ENCODE data around the gene ITPK1. TPM values are rescaled to one million over a fixed set of nuclear protein-coding genes. Genes with fewer than 3 reads are reported as not detected.

ITPK1 gene
- total RNA-seq, 1 donor from 2014 or later, result 32.8 TPM

DNA sequence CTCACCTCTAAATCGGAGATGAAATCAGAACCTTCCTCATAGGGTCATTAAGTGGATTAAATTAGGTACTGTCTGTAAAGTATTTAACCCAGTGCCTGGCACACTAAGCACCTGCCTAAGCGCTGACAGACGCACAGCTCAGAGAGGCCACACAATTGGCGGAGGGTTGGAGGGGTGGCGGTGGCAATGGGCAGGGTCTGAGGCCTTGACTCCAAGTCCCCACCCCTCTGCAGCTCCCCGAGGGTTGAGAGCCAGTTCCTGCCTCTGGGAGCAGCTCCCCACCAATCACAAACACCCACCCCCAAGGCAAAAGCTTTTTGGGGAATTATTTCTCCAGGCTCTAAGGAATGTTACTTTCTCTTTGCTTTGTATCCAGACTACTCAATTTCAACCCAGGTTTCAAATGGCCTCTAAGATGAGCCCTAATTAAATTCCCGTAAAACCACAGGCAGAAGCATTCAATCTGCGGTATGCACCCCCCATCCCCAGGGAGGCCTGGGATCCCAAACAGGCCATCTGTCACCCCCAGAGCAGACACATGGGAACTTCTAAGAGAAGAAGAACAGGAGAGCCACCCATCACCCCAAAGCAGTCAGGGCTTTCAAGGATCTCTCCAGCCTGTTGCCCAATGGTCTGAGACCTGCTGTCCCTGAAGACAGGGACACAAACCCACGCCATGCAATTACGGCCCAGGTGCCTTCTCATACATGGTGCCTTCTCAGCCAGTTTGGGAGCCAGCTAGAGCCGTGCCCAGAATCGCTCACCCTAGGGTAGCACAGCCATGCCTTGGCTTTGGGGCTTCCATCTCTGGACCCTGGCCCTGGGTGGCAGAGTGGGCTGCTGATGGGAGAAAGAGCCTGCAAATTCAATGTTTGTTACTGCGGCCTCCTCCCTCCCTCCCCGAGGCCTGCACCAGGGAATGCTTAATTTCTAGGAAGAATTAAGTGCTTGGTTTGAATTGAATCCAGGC, 126.7 kb downstream of the ITPK1 start:
- Mint-ChIP-seq H3K27me3 (ENCODE audit: unreplicated experiment) (no peaks in the 10 kb centered on the region), H3K9me3 (ENCODE audit: unreplicated experiment) (no peaks in the 10 kb centered on the region), H3K4me1 (ENCODE audit: unreplicated experiment) (peaks cover 33% of the 10 kb centered on the region), H3K4me3 (ENCODE audit: unreplicated experiment) (no peak overlapping the region), H3K36me3 (ENCODE audit: unreplicated experiment) (peaks cover 7% of the 10 kb centered on the region), H3K27ac (ENCODE audit: unreplicated experiment) (no peak overlapping the region)
- DNase-seq (ENCODE audit: extremely low spot score, unreplicated experiment), result no peak
- TF ChIP-seq, protein P1, sequence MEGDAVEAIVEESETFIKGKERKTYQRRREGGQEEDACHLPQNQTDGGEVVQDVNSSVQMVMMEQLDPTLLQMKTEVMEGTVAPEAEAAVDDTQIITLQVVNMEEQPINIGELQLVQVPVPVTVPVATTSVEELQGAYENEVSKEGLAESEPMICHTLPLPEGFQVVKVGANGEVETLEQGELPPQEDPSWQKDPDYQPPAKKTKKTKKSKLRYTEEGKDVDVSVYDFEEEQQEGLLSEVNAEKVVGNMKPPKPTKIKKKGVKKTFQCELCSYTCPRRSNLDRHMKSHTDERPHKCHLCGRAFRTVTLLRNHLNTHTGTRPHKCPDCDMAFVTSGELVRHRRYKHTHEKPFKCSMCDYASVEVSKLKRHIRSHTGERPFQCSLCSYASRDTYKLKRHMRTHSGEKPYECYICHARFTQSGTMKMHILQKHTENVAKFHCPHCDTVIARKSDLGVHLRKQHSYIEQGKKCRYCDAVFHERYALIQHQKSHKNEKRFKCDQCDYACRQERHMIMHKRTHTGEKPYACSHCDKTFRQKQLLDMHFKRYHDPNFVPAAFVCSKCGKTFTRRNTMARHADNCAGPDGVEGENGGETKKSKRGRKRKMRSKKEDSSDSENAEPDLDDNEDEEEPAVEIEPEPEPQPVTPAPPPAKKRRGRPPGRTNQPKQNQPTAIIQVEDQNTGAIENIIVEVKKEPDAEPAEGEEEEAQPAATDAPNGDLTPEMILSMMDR (IDR thresholded peaks at IDR 0.05), result no peak

DNA sequence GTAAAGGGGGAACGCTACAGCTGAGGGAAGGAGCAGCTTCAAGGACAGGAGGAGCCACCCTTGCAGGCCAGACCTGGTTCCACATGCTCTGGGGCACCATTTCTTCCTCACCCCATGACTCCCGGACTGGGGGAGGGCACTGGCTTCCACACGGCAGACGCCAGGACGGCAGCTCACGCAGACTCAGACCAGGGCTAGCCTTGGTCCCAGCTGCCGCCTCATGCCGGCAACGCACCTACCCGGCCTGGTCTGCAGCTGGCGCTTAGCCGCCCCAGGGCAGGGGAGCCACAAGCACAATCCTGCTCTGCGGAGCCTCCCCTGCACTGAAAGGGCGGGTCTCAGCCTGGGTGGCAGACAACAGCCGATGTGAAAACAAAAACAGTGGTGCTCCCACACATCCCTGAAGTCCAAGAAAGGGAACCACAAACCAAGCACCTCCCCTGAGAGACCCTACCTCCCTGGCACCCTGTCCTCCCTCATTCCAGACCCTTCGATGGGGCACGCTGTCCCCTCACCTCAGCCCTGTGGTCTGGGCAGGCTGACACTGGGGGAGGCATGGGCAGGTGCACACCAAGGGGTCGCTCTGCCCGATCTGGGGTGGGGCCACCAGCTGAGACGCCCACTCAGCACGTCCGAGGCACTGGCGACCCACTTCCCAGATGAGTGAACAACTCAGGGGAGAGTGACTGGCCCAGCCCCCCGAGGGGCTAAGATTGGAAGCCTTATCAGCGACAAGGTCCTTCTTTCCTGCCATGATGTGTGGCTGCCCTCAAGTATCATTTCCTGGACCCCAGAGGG, 127.8 kb downstream of the ITPK1 start:
- TF ChIP-seq, protein P1 (IDR thresholded peaks at IDR 0.05), result no peak
- Mint-ChIP-seq H3K9me3 (ENCODE audit: unreplicated experiment) (no peaks in the 10 kb centered on the region), H3K4me3 (ENCODE audit: unreplicated experiment) (no peak overlapping the region), H3K4me1 (ENCODE audit: unreplicated experiment) (peaks cover 33% of the 10 kb centered on the region), H3K36me3 (ENCODE audit: unreplicated experiment) (peaks cover 7% of the 10 kb centered on the region), H3K27me3 (ENCODE audit: unreplicated experiment) (no peaks in the 10 kb centered on the region), H3K27ac (ENCODE audit: unreplicated experiment) (no peak overlapping the region)
- DNase-seq (ENCODE audit: extremely low spot score, unreplicated experiment), result no peak

DNA sequence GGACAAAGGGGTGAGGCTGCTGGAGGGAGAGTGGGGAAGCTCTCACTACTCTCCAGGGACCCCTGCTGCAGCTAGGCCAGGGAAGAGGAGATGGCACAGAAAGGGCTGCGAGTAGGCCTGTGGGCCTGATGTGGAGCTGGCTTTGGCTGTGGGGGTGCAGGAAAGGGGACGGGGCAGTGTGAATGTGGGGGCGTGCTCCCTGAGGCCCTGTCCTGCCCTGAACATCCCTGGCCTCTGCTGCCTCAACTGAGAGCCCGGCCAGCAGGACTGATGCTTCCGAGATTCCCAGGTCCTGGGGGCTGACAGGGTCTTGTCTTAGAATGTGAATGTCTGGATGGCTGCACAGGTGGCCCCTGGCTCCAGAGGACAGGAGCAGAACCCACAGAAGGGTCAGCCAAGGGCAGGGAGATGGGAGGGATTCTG, 128.6 kb downstream of the ITPK1 start:
- TF ChIP-seq, protein P1 (IDR thresholded peaks at IDR 0.05), result no peak
- Mint-ChIP-seq H3K27me3 (ENCODE audit: unreplicated experiment) (no peaks in the 10 kb centered on the region), H3K9me3 (ENCODE audit: unreplicated experiment) (no peaks in the 10 kb centered on the region), H3K4me1 (ENCODE audit: unreplicated experiment) (peaks cover 33% of the 10 kb centered on the region), H3K27ac (ENCODE audit: unreplicated experiment) (no peak overlapping the region), H3K36me3 (ENCODE audit: unreplicated experiment) (peaks cover 7% of the 10 kb centered on the region), H3K4me3 (ENCODE audit: unreplicated experiment) (no peak overlapping the region)
- no peak for DNase-seq (ENCODE audit: extremely low spot score, unreplicated experiment)

DNA sequence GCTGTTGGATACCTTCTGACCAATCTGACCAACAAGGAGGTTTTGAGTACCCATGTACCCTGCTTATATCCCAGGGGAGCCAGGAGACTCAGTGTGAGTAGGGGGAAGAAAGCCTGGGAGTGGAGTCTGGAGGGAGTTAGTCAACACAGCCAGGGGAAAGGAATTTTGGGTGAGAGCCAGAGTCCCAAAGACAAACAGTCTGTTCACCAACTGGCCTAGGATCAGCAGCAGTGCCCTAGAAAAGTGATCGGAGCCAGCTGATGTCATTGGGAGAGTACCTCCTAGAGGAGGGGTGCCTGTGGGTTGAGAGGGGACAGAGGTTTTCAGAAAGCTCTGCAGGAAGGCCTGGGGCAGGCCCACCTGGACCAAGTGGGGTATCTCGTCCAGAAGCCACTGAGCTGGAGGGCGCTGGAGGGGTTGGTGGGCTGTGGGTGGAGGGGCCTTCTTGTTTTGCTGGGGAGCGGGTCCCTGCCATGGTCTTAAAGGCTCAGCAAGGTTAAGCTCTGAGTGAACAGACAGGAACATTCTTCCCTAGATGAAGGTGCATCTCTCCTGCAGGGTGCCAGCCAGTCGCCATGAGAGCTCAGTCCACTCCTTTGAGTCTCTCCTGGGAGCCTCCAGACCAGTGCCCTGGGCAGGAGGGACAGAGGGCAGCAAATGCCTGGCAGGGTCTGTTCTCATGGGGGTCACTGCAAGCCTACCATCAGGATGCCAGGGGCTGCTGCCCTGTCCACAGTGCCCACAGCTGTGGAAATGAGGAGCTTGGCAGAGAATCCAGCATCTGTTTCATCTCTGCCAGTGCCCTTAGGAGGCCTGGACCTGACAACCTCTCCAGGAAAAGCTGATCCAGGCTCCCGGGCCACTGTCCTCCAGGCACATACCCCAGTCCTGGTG, 129.2 kb downstream of the ITPK1 start:
- no peak overlapping the region for H3K4me3 Mint-ChIP-seq (ENCODE audit: unreplicated experiment)
- DNase-seq (ENCODE audit: extremely low spot score, unreplicated experiment), result no peak

More for the DNA sequence above, 129.2 kb downstream of the ITPK1 start:
- no peaks in the 10 kb centered on the region for H3K27me3 Mint-ChIP-seq (ENCODE audit: unreplicated experiment)
- peaks cover 7% of the 10 kb centered on the region for H3K36me3 Mint-ChIP-seq (ENCODE audit: unreplicated experiment)
- no peaks in the 10 kb centered on the region for H3K9me3 Mint-ChIP-seq (ENCODE audit: unreplicated experiment)
- TF ChIP-seq, protein P1 (IDR thresholded peaks at IDR 0.05), result no peak
- peaks cover 33% of the 10 kb centered on the region for H3K4me1 Mint-ChIP-seq (ENCODE audit: unreplicated experiment)
- peak overlapping the region; percentile 40 for H3K27ac Mint-ChIP-seq (ENCODE audit: unreplicated experiment)
